LNCAP (cell line): ENCODE results near the gene TRMT11.

Experiments
- TF ChIP-seq, protein P1 (sequence below): fragments of 450-650 bp; IDR thresholded peaks from 2 replicates; pipeline ENCODE4 v1.5.1; 2017; ENCODE audit warnings: mild to moderate bottlenecking

TRMT11 gene

GRCh38 chr6:126077810-126078776, 91.8 kb downstream of the TRMT11 start:
- TF ChIP-seq, protein P1, sequence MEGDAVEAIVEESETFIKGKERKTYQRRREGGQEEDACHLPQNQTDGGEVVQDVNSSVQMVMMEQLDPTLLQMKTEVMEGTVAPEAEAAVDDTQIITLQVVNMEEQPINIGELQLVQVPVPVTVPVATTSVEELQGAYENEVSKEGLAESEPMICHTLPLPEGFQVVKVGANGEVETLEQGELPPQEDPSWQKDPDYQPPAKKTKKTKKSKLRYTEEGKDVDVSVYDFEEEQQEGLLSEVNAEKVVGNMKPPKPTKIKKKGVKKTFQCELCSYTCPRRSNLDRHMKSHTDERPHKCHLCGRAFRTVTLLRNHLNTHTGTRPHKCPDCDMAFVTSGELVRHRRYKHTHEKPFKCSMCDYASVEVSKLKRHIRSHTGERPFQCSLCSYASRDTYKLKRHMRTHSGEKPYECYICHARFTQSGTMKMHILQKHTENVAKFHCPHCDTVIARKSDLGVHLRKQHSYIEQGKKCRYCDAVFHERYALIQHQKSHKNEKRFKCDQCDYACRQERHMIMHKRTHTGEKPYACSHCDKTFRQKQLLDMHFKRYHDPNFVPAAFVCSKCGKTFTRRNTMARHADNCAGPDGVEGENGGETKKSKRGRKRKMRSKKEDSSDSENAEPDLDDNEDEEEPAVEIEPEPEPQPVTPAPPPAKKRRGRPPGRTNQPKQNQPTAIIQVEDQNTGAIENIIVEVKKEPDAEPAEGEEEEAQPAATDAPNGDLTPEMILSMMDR = no peak

GRCh38 chr6:126083875-126084274, 97.5 kb downstream of the TRMT11 start:
- TF ChIP-seq, protein P1 = no peak

GRCh38 chr6:126086560-126086959, 100.2 kb downstream of the TRMT11 start:
- TF ChIP-seq, protein P1 = no peak
